HCT116 (cell line): ENCODE data around the gene GALNT15.

ENCODE experiments used
- EGR1 ChIP-seq: IDR thresholded peaks from 2 replicates; pipeline ENCODE4 v1.6.1; 2012; ENCODE audit warnings: low read depth
- EZH2 ChIP-seq: fragments of 200-600 bp; sonication (generic); IDR thresholded peaks from 2 replicates; pipeline ENCODE4 v1.6.1; 2017; ENCODE audit warnings: antibody characterized with exemption, mixed run types
- JUND ChIP-seq: IDR thresholded peaks from 2 replicates; pipeline ENCODE4 v1.6.1; 2012
- POLR2A ChIP-seq: IDR thresholded peaks from 2 replicates; pipeline ENCODE4 v1.7.0; 2011; ENCODE audit warnings: borderline replicate concordance; ENCODE audit not compliant: insufficient read depth, insufficient read length; ENCODE audit errors: extremely low read depth
- TCF7L2 ChIP-seq: IDR thresholded peaks from 2 replicates; pipeline ENCODE4 v1.7.0; 2011; ENCODE audit warnings: borderline replicate concordance, inconsistent platforms; ENCODE audit not compliant: insufficient read depth, insufficient read length; ENCODE audit errors: extremely low read depth
- ZNF274 ChIP-seq: fragments of 200-500 bp; sonication (Bioruptor generic); IDR thresholded peaks from 2 replicates; pipeline ENCODE4 v1.6.1; 2014; ENCODE audit warnings: mild to moderate bottlenecking, low read depth, low read length, inconsistent platforms
- TF ChIP-seq, protein P1 (sequence below), 3 experiments: fragments of 200-600 bp in 1 of 3; sonication (generic) in 1 of 3; IDR thresholded peaks in 2 of 3; conservative IDR thresholded peaks in 1 of 3; 2 replicates each; pipeline ENCODE4 v1.5.1; 2012 to 2017; ENCODE audit warnings: low read depth in 2 of 3, low read length in 2 of 3, antibody characterized with exemption in 1 of 3, borderline replicate concordance in 1 of 3, control low read depth in 1 of 3, mild to moderate bottlenecking in 1 of 3, mixed read lengths in 1 of 3, mixed run types in 1 of 3, moderate library complexity in 1 of 3; ENCODE audit not compliant: insufficient read depth in 1 of 3
- TF ChIP-seq, protein P2 (sequence below): IDR thresholded peaks from 2 replicates; pipeline ENCODE4 v1.6.1; 2011; ENCODE audit warnings: mild to moderate bottlenecking, low read length, moderate library complexity; ENCODE audit not compliant: insufficient replicate concordance; ENCODE audit errors: extremely low read depth
- TF ChIP-seq, protein P3 (sequence below): IDR thresholded peaks from 2 replicates; pipeline ENCODE4 v1.6.1; 2012

DNA sequence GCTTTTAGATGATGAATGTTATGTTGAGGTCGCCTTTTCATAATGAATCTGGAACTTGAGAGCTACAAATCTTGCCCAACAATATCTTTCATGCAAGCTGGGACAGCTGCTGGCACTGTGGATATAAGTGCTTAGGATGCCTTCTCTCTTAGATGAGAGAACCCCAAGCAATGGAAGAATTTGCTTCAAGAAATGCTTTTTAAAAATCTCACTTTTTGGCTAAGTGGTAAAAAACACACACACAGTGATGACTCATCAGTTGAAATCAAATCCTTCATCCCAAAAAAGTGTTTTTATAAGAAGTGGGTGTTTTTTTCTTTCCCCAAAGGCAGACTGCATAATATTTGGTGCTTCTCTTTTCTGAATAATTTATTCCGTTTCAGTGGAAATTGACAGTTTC lies 38.4 kb upstream of the GALNT15 start:
- TF ChIP-seq, protein P1, sequence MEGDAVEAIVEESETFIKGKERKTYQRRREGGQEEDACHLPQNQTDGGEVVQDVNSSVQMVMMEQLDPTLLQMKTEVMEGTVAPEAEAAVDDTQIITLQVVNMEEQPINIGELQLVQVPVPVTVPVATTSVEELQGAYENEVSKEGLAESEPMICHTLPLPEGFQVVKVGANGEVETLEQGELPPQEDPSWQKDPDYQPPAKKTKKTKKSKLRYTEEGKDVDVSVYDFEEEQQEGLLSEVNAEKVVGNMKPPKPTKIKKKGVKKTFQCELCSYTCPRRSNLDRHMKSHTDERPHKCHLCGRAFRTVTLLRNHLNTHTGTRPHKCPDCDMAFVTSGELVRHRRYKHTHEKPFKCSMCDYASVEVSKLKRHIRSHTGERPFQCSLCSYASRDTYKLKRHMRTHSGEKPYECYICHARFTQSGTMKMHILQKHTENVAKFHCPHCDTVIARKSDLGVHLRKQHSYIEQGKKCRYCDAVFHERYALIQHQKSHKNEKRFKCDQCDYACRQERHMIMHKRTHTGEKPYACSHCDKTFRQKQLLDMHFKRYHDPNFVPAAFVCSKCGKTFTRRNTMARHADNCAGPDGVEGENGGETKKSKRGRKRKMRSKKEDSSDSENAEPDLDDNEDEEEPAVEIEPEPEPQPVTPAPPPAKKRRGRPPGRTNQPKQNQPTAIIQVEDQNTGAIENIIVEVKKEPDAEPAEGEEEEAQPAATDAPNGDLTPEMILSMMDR (IDR thresholded peaks at IDR 0.05 in 2 of 3, conservative IDR thresholded peaks at IDR 0.05 in 1 of 3; ENCODE audit: borderline replicate concordance in 1 of 3, insufficient read depth in 1 of 3, low read depth in 2 of 3, low read length in 2 of 3): no peak
- TF ChIP-seq EZH2: no peak
- TF ChIP-seq, protein P2, sequence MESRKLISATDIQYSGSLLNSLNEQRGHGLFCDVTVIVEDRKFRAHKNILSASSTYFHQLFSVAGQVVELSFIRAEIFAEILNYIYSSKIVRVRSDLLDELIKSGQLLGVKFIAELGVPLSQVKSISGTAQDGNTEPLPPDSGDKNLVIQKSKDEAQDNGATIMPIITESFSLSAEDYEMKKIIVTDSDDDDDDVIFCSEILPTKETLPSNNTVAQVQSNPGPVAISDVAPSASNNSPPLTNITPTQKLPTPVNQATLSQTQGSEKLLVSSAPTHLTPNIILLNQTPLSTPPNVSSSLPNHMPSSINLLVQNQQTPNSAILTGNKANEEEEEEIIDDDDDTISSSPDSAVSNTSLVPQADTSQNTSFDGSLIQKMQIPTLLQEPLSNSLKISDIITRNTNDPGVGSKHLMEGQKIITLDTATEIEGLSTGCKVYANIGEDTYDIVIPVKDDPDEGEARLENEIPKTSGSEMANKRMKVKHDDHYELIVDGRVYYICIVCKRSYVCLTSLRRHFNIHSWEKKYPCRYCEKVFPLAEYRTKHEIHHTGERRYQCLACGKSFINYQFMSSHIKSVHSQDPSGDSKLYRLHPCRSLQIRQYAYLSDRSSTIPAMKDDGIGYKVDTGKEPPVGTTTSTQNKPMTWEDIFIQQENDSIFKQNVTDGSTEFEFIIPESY: no peak
- TF ChIP-seq, protein P3, sequence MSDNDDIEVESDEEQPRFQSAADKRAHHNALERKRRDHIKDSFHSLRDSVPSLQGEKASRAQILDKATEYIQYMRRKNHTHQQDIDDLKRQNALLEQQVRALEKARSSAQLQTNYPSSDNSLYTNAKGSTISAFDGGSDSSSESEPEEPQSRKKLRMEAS: no peak
- TF ChIP-seq ZNF274: no peak
- TF ChIP-seq EGR1: no peak
- TF ChIP-seq TCF7L2: no peak
- TF ChIP-seq JUND: no peak
- TF ChIP-seq POLR2A: no peak
